ENCODE results near the gene SMAD5.
A peak's percentile ranks its signal among the peaks of the same experiment; 100 is the strongest.

SMAD5 gene

DNA sequence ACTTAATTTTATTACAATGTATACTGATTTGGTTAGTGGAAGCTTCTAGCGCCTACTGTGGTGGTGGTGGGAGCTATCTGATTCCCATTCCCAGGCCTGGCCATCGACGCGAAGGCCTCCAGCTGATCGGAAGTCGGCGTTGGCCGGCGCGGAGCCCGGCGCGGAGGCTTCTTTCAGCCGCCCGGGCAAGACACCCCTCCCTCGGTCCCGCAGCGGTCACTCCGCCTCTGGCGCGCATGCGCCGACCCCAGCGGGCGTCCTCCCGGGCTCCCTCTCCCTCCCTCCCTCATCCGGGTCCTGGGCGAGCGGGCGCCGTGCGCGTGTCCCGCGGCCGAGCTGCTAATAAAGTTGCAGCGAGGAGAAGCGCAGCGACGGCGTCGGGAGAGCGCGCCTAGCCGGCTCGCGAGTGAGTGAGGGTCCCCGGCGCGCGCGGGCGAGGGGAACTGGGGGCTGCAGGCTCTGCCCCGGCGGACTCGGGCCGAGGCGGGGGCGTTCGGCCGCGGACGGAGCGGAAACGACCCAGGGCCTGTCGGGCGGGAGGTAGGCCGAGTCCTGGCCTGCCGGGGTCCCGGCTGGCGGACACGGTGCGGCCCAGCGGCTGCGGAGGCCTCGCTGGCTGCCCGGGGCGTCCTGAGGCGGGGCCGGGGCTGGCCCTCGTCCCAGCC, at the start of gene SMAD5:
Gene SMAD5 (plus strand): TSS at position 289 of the 665 bp plus-strand sequence. CDS start 20,916 bp downstream, outside the sequence.
- peak; percentile 46 to 66 for DNase-seq (ENCODE audit: extremely low read depth in 1 of 2, low read depth in 1 of 2)

DNA sequence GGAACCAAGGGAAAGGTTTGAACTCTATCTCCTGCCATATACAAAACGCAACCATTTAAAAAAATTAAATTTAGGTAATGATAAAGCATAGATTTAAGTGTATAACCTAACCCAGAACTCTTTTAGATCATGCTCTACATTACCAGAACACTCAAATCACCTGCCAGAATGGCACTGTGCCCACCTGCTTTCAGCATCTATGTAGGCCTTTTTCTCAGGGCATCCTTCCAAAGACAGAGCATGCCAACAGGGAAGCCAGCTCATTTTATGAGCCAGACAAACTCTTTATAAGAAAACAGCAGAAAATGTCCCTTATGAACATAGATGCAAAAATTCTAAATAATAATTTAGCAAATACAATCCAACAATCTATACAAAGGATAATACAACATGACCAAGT, 47.9 kb upstream of the SMAD5 start:
- no peak for DNase-seq (ENCODE audit: extremely low read depth in 1 of 2, low read depth in 1 of 2)

DNA sequence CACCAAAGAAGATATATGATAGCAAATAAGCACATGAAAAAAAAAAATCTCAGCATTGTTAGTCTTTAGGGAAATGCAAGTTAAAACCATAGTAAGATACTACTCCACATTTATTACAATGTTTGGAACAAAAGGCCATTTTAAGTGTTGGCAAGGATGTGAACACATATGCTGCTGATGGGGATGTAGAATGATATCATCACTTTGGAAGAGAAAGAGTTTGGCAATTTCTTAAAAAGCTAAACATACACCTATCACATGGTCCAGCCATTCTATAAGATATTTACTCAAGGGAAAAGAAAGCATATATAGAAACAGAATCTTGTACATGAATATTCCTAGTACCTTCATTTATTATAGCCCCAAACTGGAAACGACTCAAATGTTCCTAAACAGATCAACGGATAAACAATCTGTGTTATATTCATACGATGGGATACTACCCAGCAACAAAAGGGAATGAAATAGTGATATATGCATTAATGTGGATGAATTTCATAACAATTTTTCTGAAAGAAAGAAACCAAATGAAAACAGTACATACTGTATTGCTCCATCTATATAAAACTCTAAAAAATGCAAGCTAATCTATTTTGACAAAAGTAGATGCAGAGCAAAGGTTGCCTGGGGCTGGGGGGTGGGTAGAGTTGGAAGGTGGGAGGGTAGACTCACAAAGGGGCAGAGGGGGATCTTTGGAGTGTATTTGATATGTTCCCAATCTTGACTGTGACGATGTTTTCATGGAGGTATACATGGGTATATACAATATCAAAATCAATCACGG, 45.7 kb upstream of the SMAD5 start:
- no peak for DNase-seq (ENCODE audit: extremely low read depth in 1 of 2, low read depth in 1 of 2)

DNA sequence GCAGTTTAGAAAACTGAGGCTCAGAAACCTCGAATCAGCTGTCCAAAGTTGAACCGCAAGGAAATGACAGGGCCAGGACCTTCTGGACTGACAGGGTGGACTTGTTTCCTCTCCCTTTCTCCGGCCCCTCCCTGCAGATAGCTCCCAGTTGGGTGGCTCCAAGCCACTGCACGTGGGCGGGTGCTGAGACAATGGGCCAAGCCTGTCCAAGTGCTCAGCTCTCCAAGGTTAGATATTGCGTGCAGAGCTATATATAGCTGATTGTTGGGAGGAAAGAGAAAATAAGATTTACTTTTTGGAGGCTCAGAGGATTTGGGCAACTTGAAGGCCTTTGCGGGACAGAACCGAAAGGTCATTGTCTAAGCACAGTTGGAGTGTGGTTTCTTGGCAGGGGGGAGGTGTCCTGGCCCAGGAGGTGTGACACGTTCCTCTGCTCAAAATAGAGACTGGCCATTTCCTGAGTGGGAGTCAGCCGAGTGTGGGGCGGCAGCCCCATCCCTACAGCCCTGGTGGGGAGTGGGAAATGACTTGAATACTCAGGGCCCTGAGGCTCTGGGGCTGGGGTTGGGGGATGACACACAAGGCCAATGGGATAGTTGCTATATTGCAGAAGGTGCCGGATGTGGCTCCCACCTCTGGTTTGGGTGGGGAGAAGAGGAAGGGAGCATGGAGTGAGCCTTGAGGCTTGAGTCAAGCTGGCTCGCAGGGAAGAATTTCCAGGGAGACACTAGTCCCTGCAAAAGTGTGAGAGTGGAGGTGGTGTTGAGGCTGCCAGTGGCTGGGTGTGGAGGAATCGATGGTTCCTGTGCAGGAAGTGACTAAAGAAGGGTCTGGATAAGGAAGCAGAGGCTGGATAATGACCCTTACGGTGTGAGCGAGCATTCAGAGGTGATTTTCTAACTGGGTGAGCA, 44.4 kb upstream of the SMAD5 start:
- no peak for DNase-seq (ENCODE audit: extremely low read depth in 1 of 2, low read depth in 1 of 2)

DNA sequence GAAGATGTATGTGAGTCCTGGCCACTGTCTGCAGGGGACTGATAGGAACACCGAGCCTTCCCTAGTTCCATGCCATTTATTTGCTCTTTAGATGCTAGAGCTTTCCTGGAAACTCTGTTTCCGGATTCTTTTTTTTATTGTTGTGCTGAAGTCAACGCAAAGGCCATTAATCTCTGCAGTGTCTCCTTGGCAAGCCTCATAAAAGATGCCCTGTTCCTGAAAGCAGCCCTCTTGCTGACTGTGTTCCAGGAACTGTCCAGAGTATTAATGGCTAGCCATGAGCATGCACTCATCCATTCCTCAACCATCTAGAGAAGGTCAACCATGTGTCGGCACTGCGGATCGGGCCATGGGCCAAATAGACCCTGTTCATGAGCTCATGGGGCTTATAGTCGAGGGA, 42.9 kb upstream of the SMAD5 start:
- no peak for DNase-seq (ENCODE audit: extremely low read depth in 1 of 2, low read depth in 1 of 2)

DNA sequence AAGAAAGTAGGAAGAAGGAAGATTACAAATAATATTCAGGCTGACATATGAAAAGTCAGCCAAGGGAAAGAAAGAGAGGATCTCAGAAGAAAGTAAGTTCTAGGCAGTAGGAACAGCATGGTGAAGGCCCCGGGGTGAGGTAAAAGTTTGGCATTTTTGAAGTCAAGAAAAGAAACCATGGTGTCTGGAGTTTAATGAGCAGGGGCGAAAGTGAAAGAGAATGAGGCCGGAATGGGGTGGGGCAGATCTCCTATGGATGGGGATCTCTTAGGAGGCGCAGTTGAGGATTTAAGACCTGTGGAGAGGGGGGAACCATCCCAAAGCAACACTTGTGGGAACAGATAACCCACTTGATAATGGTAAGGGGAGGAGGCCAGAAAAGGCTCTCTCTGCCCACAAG, 42.3 kb upstream of the SMAD5 start:
- no peak for DNase-seq (ENCODE audit: extremely low read depth in 1 of 2, low read depth in 1 of 2)

DNA sequence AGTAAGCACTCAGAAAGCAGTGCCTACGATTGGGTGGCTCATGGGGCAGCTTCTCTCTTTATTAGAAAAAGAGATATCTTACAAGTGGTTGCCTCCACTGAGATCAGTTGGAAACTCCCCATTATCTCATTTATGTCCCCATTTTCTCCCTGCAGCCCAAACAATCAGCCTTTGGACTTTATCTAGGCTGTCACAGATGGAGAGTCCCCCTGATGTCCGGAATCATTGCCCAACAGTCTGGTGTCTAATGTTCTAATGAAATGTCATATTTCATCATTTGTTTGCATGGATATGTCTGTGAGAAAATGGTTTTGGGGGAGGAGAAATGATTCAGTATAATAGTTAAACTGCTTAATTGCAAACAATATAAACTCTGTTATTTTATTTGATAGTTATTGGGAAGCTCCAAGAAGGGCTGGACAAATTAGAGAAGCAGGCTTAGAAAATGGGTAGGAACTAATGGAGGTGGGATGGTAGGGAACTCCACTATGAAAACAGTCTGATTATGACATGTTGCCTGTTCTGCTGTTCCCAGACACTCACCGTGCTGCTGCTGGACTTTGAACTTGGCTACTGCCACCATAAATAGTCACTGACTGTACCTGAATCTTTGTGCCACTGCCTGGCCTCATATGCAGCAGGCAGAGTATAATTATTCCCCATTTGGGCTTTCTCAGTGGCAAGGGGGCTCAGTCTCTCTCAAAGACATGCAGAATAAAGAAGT, 38.3 kb upstream of the SMAD5 start:
- no peak for DNase-seq (ENCODE audit: extremely low read depth in 1 of 2, low read depth in 1 of 2)

DNA sequence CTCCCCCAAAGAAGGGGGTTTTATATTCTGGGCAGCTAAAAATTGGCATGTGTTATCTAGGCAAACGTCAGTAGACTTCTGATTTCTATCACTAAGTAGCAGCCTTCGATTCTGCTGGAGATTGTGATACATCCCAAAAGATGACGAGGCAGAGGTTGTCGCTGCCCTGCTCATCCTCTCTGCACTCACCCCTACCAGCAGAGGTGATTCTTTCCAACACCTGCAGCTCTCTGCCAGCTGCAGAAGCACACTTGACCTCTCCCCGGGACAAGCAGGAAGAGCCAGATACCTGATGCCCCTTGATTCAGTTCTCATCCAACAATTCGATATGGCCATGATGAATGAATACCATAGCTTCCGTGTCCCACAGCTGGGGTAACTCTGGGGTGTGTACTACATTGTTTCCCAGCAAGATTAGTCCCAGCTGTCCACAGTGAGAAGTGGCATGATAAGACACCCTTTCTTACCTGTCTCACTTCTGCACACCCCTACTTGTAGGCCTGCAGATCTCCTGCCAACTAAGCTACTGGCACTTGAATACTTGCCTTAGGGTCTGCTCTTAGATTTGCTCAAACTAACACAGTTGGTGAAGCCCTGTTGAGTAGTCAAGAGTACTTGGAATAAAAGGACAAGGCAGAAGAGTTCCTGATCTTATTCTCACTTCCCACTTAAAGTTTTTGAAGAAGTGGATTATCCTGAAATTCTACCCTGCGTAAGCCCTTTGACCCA, 37.6 kb upstream of the SMAD5 start:
- no peak for DNase-seq (ENCODE audit: extremely low read depth in 1 of 2, low read depth in 1 of 2)

DNA sequence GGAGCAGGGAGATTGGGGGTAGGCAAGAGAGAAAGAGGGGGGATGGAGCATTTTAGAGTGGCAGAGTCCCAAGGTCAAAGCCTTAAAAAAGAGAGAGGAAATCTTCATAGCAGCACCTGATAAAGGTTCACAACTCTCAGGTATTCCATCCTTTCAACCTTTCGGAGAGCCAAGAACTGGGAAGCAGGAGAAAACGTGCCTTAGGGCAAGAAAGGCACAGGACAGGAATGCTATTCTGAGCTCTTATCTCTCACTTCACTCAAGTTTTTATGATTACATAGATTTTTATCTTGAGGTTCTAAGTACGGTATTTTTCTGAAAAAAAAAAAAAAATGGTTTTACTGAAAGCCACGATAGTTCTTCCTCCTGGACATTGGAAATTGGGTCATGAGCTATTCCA, 34.5 kb upstream of the SMAD5 start:
- no peak for DNase-seq (ENCODE audit: extremely low read depth in 1 of 2, low read depth in 1 of 2)

DNA sequence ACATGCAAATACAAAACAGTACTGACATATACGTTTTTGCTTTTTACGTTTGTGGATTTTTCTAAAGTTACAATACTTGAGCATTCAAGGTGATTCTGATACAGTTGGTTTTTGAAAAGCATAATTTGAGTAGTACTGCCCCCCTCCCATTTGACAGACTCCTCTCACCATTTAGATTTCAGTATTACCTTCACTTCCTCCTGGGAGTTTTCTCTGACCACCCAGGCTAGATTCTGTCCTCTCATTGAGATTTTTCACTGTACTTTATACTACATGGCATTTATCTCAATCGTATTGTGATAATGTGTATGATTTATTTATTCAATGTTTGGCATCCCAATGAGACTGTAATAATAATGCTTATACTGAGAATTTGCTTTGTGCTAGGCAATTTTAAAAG, 32.8 kb upstream of the SMAD5 start:
- DNase-seq (ENCODE audit: extremely low read depth in 1 of 2, low read depth in 1 of 2), result no peak

DNA sequence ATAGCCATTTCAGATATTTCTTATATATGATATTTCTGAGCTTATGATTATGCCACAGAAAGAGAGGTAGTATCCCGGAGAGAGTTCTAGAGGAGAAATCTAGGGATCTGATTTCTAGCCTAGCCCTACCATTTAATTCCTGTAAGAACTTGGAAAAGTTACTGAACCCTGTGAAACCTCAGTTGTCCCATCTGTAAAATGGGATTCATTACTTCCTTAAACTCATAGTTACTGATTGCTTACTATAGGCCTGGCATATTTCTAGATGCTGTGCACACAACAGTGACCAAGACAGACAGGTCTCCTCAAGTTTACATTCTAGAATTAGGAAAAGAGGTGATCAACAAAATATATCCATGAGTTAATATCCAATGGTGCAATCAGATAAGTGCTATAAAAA, 30.8 kb upstream of the SMAD5 start:
- DNase-seq (ENCODE audit: extremely low read depth in 1 of 2, low read depth in 1 of 2), result no peak

DNA sequence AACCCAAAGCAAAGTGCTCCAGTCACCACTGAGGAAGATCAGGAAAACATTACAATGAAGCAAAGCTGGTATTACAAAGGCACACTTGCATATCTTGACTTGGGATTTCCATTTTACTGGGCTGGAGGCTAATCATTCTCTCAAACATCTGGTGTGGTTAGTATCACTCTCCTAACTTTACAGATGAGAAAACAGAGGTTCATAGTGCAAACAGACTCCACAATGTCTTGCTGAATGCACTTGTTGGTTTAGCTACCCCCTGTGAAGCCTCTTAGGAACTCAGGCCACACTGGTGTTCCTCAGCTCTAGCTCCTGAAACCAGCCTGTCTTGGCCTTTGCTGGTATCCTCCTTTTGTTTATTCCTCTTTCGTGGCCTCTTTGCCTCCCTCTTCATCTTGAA, 29.5 kb upstream of the SMAD5 start:
- DNase-seq (ENCODE audit: extremely low read depth in 1 of 2, low read depth in 1 of 2), result no peak

DNA sequence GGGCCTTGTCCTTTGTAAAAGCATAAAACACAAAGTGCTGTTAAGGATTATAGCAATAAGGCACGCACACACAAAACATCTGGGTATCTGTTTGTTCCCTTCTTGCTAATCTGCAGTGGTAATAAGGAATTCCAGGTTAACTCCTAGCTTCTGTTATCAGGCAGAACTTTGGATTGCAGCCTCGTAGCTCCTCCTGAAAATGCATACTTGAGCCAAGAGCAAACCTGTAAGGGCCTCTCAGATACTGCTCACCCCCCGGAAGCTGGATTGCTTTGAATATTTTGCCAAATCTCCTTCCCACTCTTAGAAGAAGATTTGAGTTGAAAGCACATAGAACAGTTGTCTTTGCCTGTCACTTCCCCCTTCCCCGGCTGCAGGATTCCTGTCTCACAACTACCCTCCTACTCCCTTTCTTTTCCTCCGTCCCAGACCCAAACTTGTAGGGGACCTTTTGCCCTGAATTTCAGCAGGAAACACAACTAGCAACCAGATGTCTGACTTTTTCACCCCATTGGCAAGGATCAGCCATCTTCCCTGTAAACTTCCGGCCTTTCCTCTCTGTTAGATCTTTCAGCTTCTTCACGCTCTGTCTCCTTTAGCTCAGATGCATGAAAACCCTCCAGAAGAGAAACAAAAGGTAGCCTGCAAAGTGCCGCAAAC, 28.2 kb upstream of the SMAD5 start:
- no peak for DNase-seq (ENCODE audit: extremely low read depth in 1 of 2, low read depth in 1 of 2)

DNA sequence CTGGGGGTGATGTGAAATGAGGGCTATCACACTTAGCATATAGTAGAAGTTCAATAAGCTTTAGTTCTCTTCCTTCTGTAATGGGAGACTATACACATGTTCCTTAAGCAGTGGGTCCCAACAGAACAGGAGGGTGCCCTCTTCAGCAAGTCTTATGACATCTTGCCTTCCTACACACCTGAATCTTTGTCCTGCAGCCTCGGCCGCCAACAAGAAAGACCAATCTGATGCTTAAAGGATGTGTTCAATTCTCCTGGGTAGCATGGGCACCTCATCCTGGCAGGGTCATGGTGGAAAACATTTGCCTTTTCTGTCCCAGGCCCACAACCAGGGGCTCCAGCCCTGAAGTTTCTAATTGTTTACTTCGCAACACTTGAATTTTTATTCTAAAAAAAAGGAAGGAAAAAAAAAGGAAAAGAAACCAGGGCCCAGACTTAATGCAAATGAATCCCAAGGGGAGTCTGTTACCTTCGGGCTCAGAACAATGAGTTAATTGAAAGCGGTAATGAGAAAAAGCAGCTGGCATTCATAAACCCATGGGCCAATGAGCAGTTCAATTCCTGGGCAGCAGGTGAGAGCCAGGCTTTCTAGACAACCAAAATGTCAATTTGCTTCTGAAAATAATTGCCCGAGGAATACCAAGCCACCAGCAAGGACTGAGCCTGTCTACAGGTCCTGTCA, 26.2 kb upstream of the SMAD5 start:
- no peak for DNase-seq (ENCODE audit: extremely low read depth in 1 of 2, low read depth in 1 of 2)

DNA sequence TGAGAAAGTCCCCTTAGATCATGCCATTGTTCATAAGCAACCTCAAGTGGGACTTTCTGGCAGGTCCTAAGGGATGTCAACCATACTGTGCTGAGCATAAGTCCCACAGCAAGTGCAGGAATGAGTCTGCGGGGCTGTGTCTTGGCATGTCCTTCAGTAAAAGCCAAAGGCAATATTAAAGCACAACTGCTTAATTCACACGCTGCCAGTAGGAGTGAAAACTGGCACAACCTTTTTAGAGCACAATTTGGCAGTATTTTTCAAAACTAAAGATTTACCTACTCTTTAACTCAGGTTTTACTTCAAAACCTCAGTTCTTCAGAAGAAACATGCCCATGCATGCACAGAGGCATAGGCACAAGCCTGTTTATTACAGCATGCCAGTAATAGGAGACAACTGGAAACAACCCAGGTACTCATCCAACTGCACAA, 24.4 kb upstream of the SMAD5 start:
- no peak for DNase-seq (ENCODE audit: extremely low read depth in 1 of 2, low read depth in 1 of 2)

DNA sequence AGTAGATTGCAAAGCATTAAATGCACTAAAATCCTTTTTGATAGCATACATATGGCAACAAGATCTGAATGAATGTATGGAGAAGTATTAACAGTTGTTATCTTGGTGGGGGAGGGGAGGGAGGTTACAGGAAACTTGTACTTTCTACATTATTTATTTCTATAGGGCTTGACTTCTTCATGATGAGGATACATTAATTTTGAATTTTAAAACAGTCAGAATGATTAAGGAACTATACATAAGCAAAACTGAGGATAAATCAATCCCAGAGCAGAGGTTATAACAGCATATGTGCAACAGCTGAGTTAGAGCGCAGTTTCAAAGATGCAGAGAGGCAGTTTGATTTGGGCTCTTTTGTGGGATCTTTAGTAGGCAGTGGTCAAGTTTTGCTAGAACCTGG, 23.9 kb upstream of the SMAD5 start:
- no peak for DNase-seq (ENCODE audit: extremely low read depth in 1 of 2, low read depth in 1 of 2)

DNA sequence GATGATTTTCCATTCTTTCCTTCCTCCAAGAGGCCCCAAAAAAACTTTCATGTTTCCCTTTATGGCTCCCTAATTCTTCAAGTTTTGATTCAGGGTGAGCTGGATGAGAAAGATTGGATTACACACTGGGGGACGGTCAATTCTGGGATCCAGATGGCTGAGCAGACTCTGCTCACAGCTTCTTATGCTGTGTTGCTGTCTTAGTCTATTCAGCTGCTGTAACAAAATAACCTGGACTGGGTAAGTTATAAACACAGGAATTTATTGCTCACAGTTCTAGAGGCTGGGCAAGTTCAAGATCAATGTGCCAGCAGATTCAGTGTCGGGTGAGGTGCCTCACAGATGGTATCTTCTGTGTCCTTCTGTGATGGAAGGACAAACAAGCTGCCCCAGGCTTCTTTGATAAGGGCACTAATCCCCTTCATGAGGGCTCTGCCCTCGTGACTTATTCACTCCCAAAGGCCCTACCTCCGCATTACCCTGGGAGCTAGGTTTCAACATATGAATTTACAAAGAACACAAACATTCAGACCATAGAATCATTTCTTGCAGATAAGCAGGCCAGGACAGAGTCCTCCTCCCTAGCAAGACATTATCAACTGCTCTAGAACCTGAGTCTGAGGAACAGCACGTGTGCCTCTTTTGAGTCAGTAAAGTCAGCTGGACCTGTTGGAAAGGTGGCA, 23.1 kb upstream of the SMAD5 start:
- DNase-seq (ENCODE audit: extremely low read depth in 1 of 2, low read depth in 1 of 2), result no peak

DNA sequence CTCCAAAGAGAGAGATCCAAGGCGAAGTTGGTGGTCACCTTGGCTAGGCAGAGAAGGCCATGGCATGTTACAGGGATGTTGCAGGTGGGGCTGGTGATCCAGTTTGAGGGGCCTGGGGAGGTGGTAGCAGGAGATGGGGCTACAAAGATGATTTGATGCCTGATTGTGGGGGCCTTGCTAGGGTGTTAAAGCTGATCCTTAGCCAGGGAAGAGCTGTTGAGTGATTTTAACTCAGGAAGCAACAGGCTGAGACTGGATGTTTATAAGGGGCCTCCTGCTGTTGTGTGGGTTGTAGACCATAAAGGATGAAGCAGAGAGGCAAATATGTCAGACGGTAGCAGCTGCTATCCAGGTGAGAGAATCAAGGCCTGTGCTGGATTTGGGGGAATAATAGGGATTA, 19.0 kb upstream of the SMAD5 start:
- no peak for DNase-seq (ENCODE audit: extremely low read depth in 1 of 2, low read depth in 1 of 2)
